ENCODE measurements around the gene PEAK1. TPM values are rescaled to one million over a fixed set of nuclear protein-coding genes. Genes with fewer than 3 reads are reported as not detected.
"Not testable (repeated sequence)": the region's sequence is repeated elsewhere in the genome, so short reads cannot be mapped to it uniquely, and the experiment has no call there.

PEAK1 gene
- total RNA-seq, 2 donors from 2014 or later = 25.4 to 38.4 TPM

- Mint-ChIP-seq H3K27me3 (ENCODE audit: insufficient read depth) (peaks cover 2% of the 10 kb centered on the region), H3K27ac (peak overlapping the region; percentile 79), H3K36me3 (ENCODE audit: low read depth) (no peaks in the 10 kb centered on the region), H3K9me3 (no peaks in the 10 kb centered on the region), H3K4me3 (no peak overlapping the region), H3K4me1 (peaks cover 16% of the 10 kb centered on the region)
- Histone ChIP-seq H3K4me3 (ENCODE audit: low read length) (no peak overlapping the region), H3K9ac (ENCODE audit: extremely low read depth, low read length, poor library complexity, severe bottlenecking) (no peak overlapping the region), H3K9me3 (ENCODE audit: control insufficient read depth, low read length) (no peaks in the 10 kb centered on the region), H3K27me3 (ENCODE audit: control insufficient read depth, insufficient read depth, low read length, poor library complexity, severe bottlenecking) (no peaks in the 10 kb centered on the region), H3K36me3 (ENCODE audit: control insufficient read depth, insufficient read depth, low read length) (no peaks in the 10 kb centered on the region), H3K27ac (ENCODE audit: low read depth, low read length) (no peak overlapping the region), H3K4me1 (ENCODE audit: control insufficient read depth, insufficient read depth, low read length) (no peaks in the 10 kb centered on the region)
- TF ChIP-seq, protein P1, sequence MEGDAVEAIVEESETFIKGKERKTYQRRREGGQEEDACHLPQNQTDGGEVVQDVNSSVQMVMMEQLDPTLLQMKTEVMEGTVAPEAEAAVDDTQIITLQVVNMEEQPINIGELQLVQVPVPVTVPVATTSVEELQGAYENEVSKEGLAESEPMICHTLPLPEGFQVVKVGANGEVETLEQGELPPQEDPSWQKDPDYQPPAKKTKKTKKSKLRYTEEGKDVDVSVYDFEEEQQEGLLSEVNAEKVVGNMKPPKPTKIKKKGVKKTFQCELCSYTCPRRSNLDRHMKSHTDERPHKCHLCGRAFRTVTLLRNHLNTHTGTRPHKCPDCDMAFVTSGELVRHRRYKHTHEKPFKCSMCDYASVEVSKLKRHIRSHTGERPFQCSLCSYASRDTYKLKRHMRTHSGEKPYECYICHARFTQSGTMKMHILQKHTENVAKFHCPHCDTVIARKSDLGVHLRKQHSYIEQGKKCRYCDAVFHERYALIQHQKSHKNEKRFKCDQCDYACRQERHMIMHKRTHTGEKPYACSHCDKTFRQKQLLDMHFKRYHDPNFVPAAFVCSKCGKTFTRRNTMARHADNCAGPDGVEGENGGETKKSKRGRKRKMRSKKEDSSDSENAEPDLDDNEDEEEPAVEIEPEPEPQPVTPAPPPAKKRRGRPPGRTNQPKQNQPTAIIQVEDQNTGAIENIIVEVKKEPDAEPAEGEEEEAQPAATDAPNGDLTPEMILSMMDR (conservative IDR thresholded peaks at IDR 0.05) = no peak
- WGBS, 2 experiments (ENCODE audit: insufficient coverage in 1 of 2, insufficient read length in 1 of 2) = 17% methylated on average over 2 of the region's 2 CpGs; no CpG with 5 or more reads in 1 of the 2 experiments
- peak; percentile 49 for DNase-seq
Observed at GRCh38 chr15:77282333-77282732, 137.6 kb downstream of the PEAK1 start.

GRCh38 chr15:77276943-77277342 is 143.0 kb downstream of the PEAK1 start:
- H3K27ac ChIP-seq (ENCODE audit: low read depth, low read length) = no peak overlapping the region
- H3K4me3 ChIP-seq (ENCODE audit: low read length) = no peak overlapping the region
- Mint-ChIP-seq H3K27ac (no peak overlapping the region), H3K4me1 (peaks cover 3% of the 10 kb centered on the region), H3K36me3 (ENCODE audit: low read depth) (no peaks in the 10 kb centered on the region), H3K27me3 (ENCODE audit: insufficient read depth) (peaks cover 2% of the 10 kb centered on the region), H3K9me3 (no peaks in the 10 kb centered on the region), H3K4me3 (no peak overlapping the region)
- no peaks in the 10 kb centered on the region for H3K36me3 ChIP-seq (ENCODE audit: control insufficient read depth, insufficient read depth, low read length)
- H3K4me1 ChIP-seq (ENCODE audit: control insufficient read depth, insufficient read depth, low read length) = no peaks in the 10 kb centered on the region
- no CpG with 5 or more reads among the region's 1 CpG for WGBS, 2 experiments (ENCODE audit: insufficient coverage in 1 of 2, insufficient read length in 1 of 2)
- H3K9me3 ChIP-seq (ENCODE audit: control insufficient read depth, low read length) = no peaks in the 10 kb centered on the region
- TF ChIP-seq, protein P1 (conservative IDR thresholded peaks at IDR 0.05) = no peak
- H3K27me3 ChIP-seq (ENCODE audit: control insufficient read depth, insufficient read depth, low read length, poor library complexity, severe bottlenecking) = no peaks in the 10 kb centered on the region
- H3K9ac ChIP-seq (ENCODE audit: extremely low read depth, low read length, poor library complexity, severe bottlenecking) = no peak overlapping the region
- DNase-seq = no peak

DNA sequence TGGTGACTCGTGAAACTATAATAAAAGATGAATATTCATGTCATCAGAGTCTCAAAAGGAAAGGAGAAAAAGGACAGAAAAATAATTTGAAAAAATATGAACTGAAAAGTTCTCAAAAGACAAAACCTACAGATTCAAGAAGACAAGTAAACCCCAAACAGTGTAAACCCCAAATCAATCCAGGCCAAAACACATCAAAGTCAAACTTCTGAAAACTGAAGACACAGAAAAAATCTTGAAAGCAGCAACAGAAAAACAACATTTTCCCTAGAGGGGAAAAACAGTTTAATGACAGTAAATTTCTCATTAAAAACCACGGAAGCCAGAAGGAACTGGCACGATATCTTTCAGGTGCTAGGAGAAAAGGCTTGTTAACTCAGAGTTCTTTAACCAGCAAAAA is 143.8 kb downstream of the PEAK1 start:
- no peaks in the 10 kb centered on the region for H3K4me1 ChIP-seq (ENCODE audit: control insufficient read depth, insufficient read depth, low read length)
- no peaks in the 10 kb centered on the region for H3K27me3 ChIP-seq (ENCODE audit: control insufficient read depth, insufficient read depth, low read length, poor library complexity, severe bottlenecking)
- TF ChIP-seq, protein P1 (conservative IDR thresholded peaks at IDR 0.05) = no peak
- H3K36me3 ChIP-seq (ENCODE audit: control insufficient read depth, insufficient read depth, low read length) = no peaks in the 10 kb centered on the region
- WGBS, 2 experiments (ENCODE audit: insufficient coverage in 1 of 2, insufficient read length in 1 of 2) = 100% methylated on average over 3 of the region's 3 CpGs; no CpG with 5 or more reads in 1 of the 2 experiments
- no peak overlapping the region for H3K27ac Mint-ChIP-seq
- H3K4me3 Mint-ChIP-seq = no peak overlapping the region
- peaks cover 2% of the 10 kb centered on the region for H3K27me3 Mint-ChIP-seq (ENCODE audit: insufficient read depth)
- H3K36me3 Mint-ChIP-seq (ENCODE audit: low read depth) = no peaks in the 10 kb centered on the region
- H3K27ac ChIP-seq (ENCODE audit: low read depth, low read length) = no peak overlapping the region
- no peak overlapping the region for H3K9ac ChIP-seq (ENCODE audit: extremely low read depth, low read length, poor library complexity, severe bottlenecking)
- DNase-seq = no peak
- no peak overlapping the region for H3K4me3 ChIP-seq (ENCODE audit: low read length)
- no peaks in the 10 kb centered on the region for H3K4me1 Mint-ChIP-seq
- peaks cover under 1% of the 10 kb centered on the region for H3K9me3 Mint-ChIP-seq
- no peaks in the 10 kb centered on the region for H3K9me3 ChIP-seq (ENCODE audit: control insufficient read depth, low read length)

GRCh38 chr15:77273136-77273535 is 146.8 kb downstream of the PEAK1 start:
- H3K27me3 ChIP-seq (ENCODE audit: control insufficient read depth, insufficient read depth, low read length, poor library complexity, severe bottlenecking); H3K4me3 ChIP-seq (ENCODE audit: low read length); H3K4me1 ChIP-seq (ENCODE audit: control insufficient read depth, insufficient read depth, low read length); H3K9me3 Mint-ChIP-seq; H3K36me3 Mint-ChIP-seq (ENCODE audit: low read depth); H3K9ac ChIP-seq (ENCODE audit: extremely low read depth, low read length, poor library complexity, severe bottlenecking); H3K9me3 ChIP-seq (ENCODE audit: control insufficient read depth, low read length); H3K27ac ChIP-seq (ENCODE audit: low read depth, low read length); H3K4me3 Mint-ChIP-seq; H3K27me3 Mint-ChIP-seq (ENCODE audit: insufficient read depth); H3K36me3 ChIP-seq (ENCODE audit: control insufficient read depth, insufficient read depth, low read length); H3K27ac Mint-ChIP-seq; DNase-seq: not testable (repeated sequence)
- peaks cover 13% of the 10 kb centered on the region for H3K4me1 Mint-ChIP-seq

Data from endodermal cell (in vitro differentiated cells).